IPS-NIHi11 (cell line): ENCODE results near the gene DNAH14.
A peak's percentile ranks its signal among the peaks of the same experiment; 100 is the strongest.
"Not testable (repeated sequence)": the region's sequence is repeated elsewhere in the genome, so short reads cannot be mapped to it uniquely, and the experiment has no call there.

Source experiments
- DNase-seq: peaks from one replicate; pipeline ENCODE4 v3.0.0; 2012; ENCODE audit warnings: mixed read lengths, low spot score

The DNAH14 gene

GRCh38 chr1:225348400-225348799, 418.9 kb downstream of the DNAH14 start:
- no peak for DNase-seq

GRCh38 chr1:225349826-225350225, 420.4 kb downstream of the DNAH14 start:
- DNase-seq, result no peak

- no peak for DNase-seq
These were observed 421.4 kb downstream of the DNAH14 start for GRCh38 chr1:225350872-225351271.

GRCh38 chr1:225354906-225355305, 425.4 kb downstream of the DNAH14 start:
- no peak for DNase-seq

GRCh38 chr1:225355863-225356262, 426.4 kb downstream of the DNAH14 start:
- DNase-seq, result no peak

GRCh38 chr1:225360119-225360518, 430.6 kb downstream of the DNAH14 start:
- DNase-seq, result no peak

GRCh38 chr1:225361176-225361575, 431.7 kb downstream of the DNAH14 start:
- no peak for DNase-seq

GRCh38 chr1:225362805-225363204, 433.3 kb downstream of the DNAH14 start:
- DNase-seq, result no peak

- DNase-seq, result no peak
These were observed 435.0 kb downstream of the DNAH14 start for GRCh38 chr1:225364439-225364838.

- DNase-seq, result no peak
These were observed 436.5 kb downstream of the DNAH14 start for GRCh38 chr1:225366018-225366417.

- DNase-seq, result no peak
These were observed 437.1 kb downstream of the DNAH14 start for GRCh38 chr1:225366552-225366951.

- no peak for DNase-seq
These were observed 438.6 kb downstream of the DNAH14 start for GRCh38 chr1:225368036-225368552.

- DNase-seq, result no peak
These were observed 442.0 kb downstream of the DNAH14 start for GRCh38 chr1:225371366-225372010.

- no peak for DNase-seq
These were observed 443.7 kb downstream of the DNAH14 start for GRCh38 chr1:225373155-225373554.

GRCh38 chr1:225374996-225375395, 445.5 kb downstream of the DNAH14 start:
- no peak for DNase-seq

- DNase-seq, result peak; percentile 86
These were observed 449.4 kb downstream of the DNAH14 start for GRCh38 chr1:225378880-225379279.

- DNase-seq, result no peak
These were observed 451.2 kb downstream of the DNAH14 start for GRCh38 chr1:225380691-225381090.

GRCh38 chr1:225386860-225387259, 457.4 kb downstream of the DNAH14 start:
- not testable (repeated sequence) for DNase-seq

GRCh38 chr1:225388372-225388771, 458.9 kb downstream of the DNAH14 start:
- DNase-seq, result no peak

- no peak for DNase-seq
These were observed 460.4 kb downstream of the DNAH14 start for GRCh38 chr1:225389843-225390242.

- no peak for DNase-seq
These were observed 466.9 kb downstream of the DNAH14 start for GRCh38 chr1:225396357-225396756.

GRCh38 chr1:225400968-225401367, 471.5 kb downstream of the DNAH14 start:
- no peak for DNase-seq

GRCh38 chr1:225406976-225407725, 477.7 kb downstream of the DNAH14 start:
- DNase-seq, result no peak
